ENCODE measurements around the gene EMX2. TPM values are rescaled to one million over a fixed set of nuclear protein-coding genes. Genes with fewer than 3 reads are reported as not detected.

EMX2 gene
- total and polyA plus RNA-seq, 10 of the 15 experiments (the other 5 are each of a cell fraction or from before 2014, with no cell fraction given), result 0.12 TPM; not detected in 9

DNA sequence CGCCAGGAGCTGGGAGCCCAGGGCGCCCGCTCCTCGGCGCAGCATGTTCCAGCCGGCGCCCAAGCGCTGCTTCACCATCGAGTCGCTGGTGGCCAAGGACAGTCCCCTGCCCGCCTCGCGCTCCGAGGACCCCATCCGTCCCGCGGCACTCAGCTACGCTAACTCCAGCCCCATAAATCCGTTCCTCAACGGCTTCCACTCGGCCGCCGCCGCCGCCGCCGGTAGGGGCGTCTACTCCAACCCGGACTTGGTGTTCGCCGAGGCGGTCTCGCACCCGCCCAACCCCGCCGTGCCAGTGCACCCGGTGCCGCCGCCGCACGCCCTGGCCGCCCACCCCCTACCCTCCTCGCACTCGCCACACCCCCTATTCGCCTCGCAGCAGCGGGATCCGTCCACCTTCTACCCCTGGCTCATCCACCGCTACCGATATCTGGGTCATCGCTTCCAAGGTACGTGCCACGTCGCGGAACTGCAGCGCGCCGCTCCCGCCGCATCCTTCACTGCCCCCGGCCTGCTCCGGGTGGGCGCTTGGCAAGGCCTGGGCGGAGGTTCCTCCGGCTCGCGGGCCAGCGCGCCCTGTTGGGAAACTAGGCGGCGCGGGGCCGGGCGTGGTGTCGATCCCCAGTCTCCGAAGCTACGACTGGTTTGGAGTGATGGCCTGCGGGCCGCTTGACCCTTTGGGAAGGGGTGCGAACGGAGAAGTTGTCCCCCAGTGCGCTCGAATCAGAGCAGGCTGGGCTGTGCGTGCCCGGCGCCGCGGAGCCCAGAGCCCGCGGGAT is 868 bp downstream of the EMX2 start:
- BruUV-seq (replicated peaks), result no TSS peak
- ChIA-PET SMC1A (ENCODE audit: uncharacterized antibody, unreplicated experiment) (no interaction called here), POLR2A (no interaction called here), CTCF (no interaction called here), RAD21 (ENCODE audit: unreplicated experiment) (interaction anchor here (0.6 to 0.7 kb wide), 2 partner anchors 129 to 195 kb away, joined by 3 read pairs; no protein-coding TSS in a partner anchor)
- H3K79me2 ChIP-seq (ENCODE audit: control insufficient read depth, insufficient read depth, low read length), result no peaks in the 10 kb centered on the region
- H3K4me2 ChIP-seq (ENCODE audit: control insufficient read depth, insufficient read depth), result no peak overlapping the region
- 65% methylated on average over 81 of the region's 90 CpGs for WGBS (ENCODE audit: insufficient coverage, insufficient replicate concordance, low lambda C conversion rate, missing lambda C conversion rate)
- no peak for DNase-seq (ENCODE audit: low read depth, low spot score)
- no peaks in the 10 kb centered on the region; the same call in 2 of the 3 replicates for H3K9me3 ChIP-seq (replicated peaks; ENCODE audit: control insufficient read depth, insufficient read depth, low read length)
- intact Hi-C loops (cut with micrococcal nuclease; ENCODE audit: unreplicated experiment), result loop anchor here (10.0 kb wide), 2 partner anchors 111 to 141 kb away; no protein-coding TSS in a partner anchor
- H3K36me3 ChIP-seq (ENCODE audit: control insufficient read depth in 2 of 2, insufficient read depth in 2 of 2, low read length in 1 of 2), result no peaks in the 10 kb centered on the region
- H3K27ac ChIP-seq (ENCODE audit: control insufficient read depth, insufficient read depth), result no peak overlapping the region
- FAIRE-seq, result no peak
- peaks cover 27 to 36% of the 10 kb centered on the region in 2 experiments for H3K27me3 ChIP-seq (replicated peaks in 1 of 2; ENCODE audit: control insufficient read depth in 2 of 2, insufficient read depth in 2 of 2, low read length in 1 of 2)
- ATAC-seq, result no peak
- no peaks in the 10 kb centered on the region for H4K20me1 ChIP-seq (ENCODE audit: control insufficient read depth, insufficient read depth)
- no peaks in the 10 kb centered on the region for H3K4me1 ChIP-seq (ENCODE audit: control insufficient read depth, insufficient read depth, low read length)
- H3K9ac ChIP-seq (ENCODE audit: control insufficient read depth, insufficient read depth, low read length), result no peak overlapping the region
- TF ChIP-seq IRF4 (IDR thresholded peaks at IDR 0.05; ENCODE audit: low read depth, low read length) (no peak), NFXL1 (IDR thresholded peaks at IDR 0.05; ENCODE audit: borderline replicate concordance) (no peak), BMI1 (IDR thresholded peaks at IDR 0.05; ENCODE audit: borderline replicate concordance) (no peak), SUPT20H (IDR thresholded peaks at IDR 0.05; ENCODE audit: borderline replicate concordance, control insufficient read depth, low read depth, low read length) (no peak), RBBP5 (conservative IDR thresholded peaks at IDR 0.05) (no peak), NFYB (IDR thresholded peaks at IDR 0.05; ENCODE audit: insufficient read depth, low read depth, low read length) (no peak)
- no peak overlapping the region for H3K4me3 ChIP-seq
- in situ Hi-C loops (cut with MboI), result no loop called here
- no peak overlapping the region for H2AFZ ChIP-seq (ENCODE audit: control insufficient read depth, low read depth, low read length)

All from GM12878 (cell line).